ENCODE measurements around the gene TRIM29.

TRIM29 gene

DNA sequence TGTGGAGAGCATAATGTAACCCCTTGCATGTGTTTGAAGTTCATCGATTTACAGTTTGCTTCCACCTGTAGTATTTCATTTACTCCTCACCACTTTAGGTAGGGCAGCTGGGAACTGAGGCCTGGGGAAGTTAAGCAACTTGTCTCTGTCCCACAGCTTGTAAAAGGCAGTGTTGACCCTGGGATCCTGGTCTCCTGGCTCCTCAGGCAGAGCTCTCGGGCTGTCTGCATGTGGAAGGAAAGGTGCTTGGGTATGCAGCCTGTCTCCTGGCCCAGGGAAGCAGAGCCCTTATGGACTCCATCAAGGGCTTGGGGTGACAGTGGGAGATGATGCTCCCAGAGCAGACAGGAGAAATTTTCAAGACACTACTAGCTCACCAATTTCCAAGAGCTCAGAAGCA, 49.9 kb downstream of the TRIM29 start:
- H3K9ac ChIP-seq (ENCODE audit: low read depth in 1 of 2, low read length in 2 of 2), result no peak overlapping the region
- no peaks in the 10 kb centered on the region for H3K36me3 ChIP-seq (ENCODE audit: control insufficient read depth in 2 of 2, insufficient read depth in 2 of 2, low read length in 2 of 2)
- H3K4me1 ChIP-seq (ENCODE audit: control insufficient read depth in 2 of 2, insufficient read depth in 2 of 2, low read length in 2 of 2), result no peaks in the 10 kb centered on the region
- no peaks in the 10 kb centered on the region for H3K9me3 ChIP-seq (ENCODE audit: control insufficient read depth in 2 of 2, low read length in 2 of 2)
- H3K27me3 ChIP-seq (ENCODE audit: control insufficient read depth in 2 of 2, insufficient read depth in 2 of 2, low read length in 2 of 2), result peaks cover 0 to 3% of the 10 kb centered on the region in 2 donors
- no peak overlapping the region for H3K27ac ChIP-seq (ENCODE audit: low read depth in 2 of 2, low read length in 2 of 2)
- no peak overlapping the region for H3K4me3 ChIP-seq (ENCODE audit: low read length in 2 of 2)

DNA sequence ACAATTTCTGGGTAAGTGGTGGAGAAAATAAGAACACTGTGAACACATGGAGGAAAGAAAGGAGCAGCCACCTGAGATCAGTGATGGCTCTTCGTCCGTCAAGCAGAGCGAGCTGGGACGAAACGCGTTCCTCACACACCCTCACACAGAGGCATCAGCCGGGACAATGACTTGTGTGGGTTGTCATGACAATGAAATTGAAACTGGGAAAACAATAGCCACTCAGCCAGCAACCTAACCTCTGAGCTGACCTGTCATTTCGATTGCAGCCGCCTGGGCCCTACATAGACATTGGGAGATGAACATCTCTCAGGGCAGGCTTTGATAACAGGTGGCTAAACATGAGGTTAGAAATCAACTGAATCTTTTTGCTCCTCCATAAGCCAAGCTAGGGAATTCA, 51.3 kb downstream of the TRIM29 start:
- H3K9me3 ChIP-seq (ENCODE audit: control insufficient read depth in 2 of 2, low read length in 2 of 2), result no peaks in the 10 kb centered on the region
- no peak overlapping the region for H3K4me3 ChIP-seq (ENCODE audit: low read length in 2 of 2)
- H3K9ac ChIP-seq (ENCODE audit: low read depth in 1 of 2, low read length in 2 of 2), result no peak overlapping the region
- no peaks in the 10 kb centered on the region for H3K36me3 ChIP-seq (ENCODE audit: control insufficient read depth in 2 of 2, insufficient read depth in 2 of 2, low read length in 2 of 2)
- H3K4me1 ChIP-seq (ENCODE audit: control insufficient read depth in 2 of 2, insufficient read depth in 2 of 2, low read length in 2 of 2), result no peaks in the 10 kb centered on the region
- H3K27me3 ChIP-seq (ENCODE audit: control insufficient read depth in 2 of 2, insufficient read depth in 2 of 2, low read length in 2 of 2), result peaks cover 0 to 3% of the 10 kb centered on the region in 2 donors
- H3K27ac ChIP-seq (ENCODE audit: low read depth in 2 of 2, low read length in 2 of 2), result no peak overlapping the region

DNA sequence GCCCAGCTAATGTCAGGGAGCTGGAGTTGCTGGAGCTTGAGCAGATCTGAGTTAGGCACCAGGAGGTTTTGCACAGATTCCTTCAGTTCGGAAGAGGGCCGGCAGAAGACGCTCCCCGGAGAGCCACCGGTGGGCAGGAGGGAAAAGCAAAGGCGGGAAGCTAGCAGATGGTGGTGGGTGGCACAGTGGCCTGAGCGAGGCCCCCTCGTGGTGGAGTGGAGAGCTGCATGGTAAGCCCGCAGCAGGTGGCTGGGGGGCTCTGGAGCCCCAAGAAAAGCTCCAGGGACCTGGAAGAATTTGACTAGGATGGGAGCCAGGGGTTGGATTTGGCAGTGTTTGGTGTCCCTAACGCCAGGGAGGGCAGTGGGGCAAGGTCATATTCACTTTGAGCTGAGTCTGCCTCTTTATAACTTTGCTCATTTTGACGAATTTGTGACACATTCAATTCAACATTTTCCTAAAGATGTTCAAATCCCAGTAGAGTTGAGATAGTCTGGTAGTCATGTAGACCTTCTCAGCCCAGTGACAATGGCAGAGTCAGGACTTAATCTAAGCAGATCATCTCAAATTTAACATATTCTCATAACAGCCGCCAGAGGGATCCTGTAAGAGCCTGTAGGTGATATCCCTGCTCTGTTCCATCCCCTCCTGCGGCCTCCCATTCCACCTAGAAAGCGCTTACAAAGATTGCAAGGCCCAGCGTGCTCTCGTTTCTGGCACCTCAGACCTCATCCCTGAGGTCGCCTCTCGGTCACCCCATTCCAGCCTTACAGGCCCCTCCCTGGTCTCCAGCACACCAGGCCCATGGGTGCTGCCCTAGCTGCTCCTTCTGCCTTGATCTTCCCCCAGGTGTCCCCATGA, 57.9 kb downstream of the TRIM29 start:
- H3K9me3 ChIP-seq (ENCODE audit: control insufficient read depth in 2 of 2, low read length in 2 of 2), result no peaks in the 10 kb centered on the region
- H3K27me3 ChIP-seq (ENCODE audit: control insufficient read depth in 2 of 2, insufficient read depth in 2 of 2, low read length in 2 of 2), result peaks cover 2 to 3% of the 10 kb centered on the region in 2 donors
- no peak overlapping the region for H3K27ac ChIP-seq (ENCODE audit: low read depth in 2 of 2, low read length in 2 of 2)
- H3K9ac ChIP-seq (ENCODE audit: low read depth in 1 of 2, low read length in 2 of 2), result no peak overlapping the region
- no peaks in the 10 kb centered on the region for H3K36me3 ChIP-seq (ENCODE audit: control insufficient read depth in 2 of 2, insufficient read depth in 2 of 2, low read length in 2 of 2)
- no peaks in the 10 kb centered on the region for H3K4me1 ChIP-seq (ENCODE audit: control insufficient read depth in 2 of 2, insufficient read depth in 2 of 2, low read length in 2 of 2)
- no peak overlapping the region for H3K4me3 ChIP-seq (ENCODE audit: low read length in 2 of 2)

DNA sequence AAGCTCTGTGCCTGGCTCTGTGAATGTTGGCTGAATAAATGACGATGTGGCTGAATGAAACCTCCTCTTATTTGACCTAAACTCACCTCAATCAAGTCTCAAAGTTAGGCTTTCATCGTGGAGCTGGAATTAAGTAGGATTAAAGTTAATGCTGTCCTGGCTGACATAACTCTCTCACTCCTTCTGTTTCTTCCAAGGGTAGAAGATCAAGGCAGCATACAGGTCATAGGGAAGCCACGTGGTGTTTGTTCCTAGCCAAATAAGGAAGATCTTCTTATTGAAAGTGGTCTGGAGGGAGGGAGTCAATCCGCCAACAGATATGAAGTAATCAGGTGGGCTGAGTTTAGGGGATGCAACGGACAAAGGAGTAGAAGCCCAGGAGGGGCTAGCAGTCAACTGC, 59.5 kb downstream of the TRIM29 start:
- Histone ChIP-seq H3K36me3 (ENCODE audit: control insufficient read depth in 2 of 2, insufficient read depth in 2 of 2, low read length in 2 of 2) (no peaks in the 10 kb centered on the region), H3K9ac (ENCODE audit: low read depth in 1 of 2, low read length in 2 of 2) (no peak overlapping the region), H3K4me1 (ENCODE audit: control insufficient read depth in 2 of 2, insufficient read depth in 2 of 2, low read length in 2 of 2) (no peaks in the 10 kb centered on the region), H3K27ac (ENCODE audit: low read depth in 2 of 2, low read length in 2 of 2) (no peak overlapping the region), H3K9me3 (ENCODE audit: control insufficient read depth in 2 of 2, low read length in 2 of 2) (no peaks in the 10 kb centered on the region), H3K27me3 (ENCODE audit: control insufficient read depth in 2 of 2, insufficient read depth in 2 of 2, low read length in 2 of 2) (peaks cover 2 to 3% of the 10 kb centered on the region in 2 donors), H3K4me3 (ENCODE audit: low read length in 2 of 2) (no peak overlapping the region)

DNA sequence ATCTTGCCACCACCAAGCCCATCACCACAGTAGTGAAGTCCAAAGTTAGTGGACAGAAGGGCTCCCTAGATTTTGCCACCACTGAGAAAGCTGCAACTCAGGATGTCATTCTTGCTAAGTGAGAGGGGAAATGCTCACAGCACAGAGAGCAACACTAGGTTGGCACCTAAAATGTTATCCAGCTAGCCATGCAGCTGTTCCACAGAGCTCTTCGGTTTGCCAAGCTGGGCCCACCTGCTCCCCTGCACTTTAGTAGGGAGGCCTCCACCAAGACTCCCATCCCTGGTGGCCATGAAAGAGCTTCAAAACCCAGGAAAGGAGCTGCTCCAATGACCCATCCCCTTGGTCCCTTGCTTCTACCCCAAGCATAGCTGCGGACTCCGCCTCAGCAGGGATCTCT, 63.8 kb downstream of the TRIM29 start:
- H3K4me1 ChIP-seq (ENCODE audit: control insufficient read depth in 2 of 2, insufficient read depth in 2 of 2, low read length in 2 of 2), result no peaks in the 10 kb centered on the region

DNA sequence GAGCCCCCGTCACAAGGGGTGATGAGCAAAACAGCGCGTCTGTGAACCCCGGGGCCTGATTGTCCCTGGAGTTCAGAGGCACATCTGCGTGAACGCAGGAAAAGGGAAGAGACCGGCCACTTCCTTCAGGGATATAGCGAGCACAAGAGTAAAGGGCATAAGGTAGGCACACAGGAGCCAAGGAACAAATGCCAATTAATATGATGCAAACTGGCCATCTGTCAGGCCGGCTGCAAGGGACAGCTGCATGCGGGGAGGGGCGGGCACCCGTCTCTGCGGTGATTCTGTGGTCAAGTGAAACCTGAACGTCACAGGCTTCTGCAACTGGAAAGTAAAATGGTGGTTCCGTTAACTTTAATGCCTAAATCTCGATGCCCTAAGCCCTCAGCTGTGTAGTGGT, 64.7 kb downstream of the TRIM29 start:
- Histone ChIP-seq H3K9ac (ENCODE audit: low read depth in 1 of 2, low read length in 2 of 2) (no peak overlapping the region), H3K27me3 (ENCODE audit: control insufficient read depth in 2 of 2, insufficient read depth in 2 of 2, low read length in 2 of 2) (peaks cover 0 to 2% of the 10 kb centered on the region in 2 donors), H3K27ac (ENCODE audit: low read depth in 2 of 2, low read length in 2 of 2) (no peak overlapping the region), H3K9me3 (ENCODE audit: control insufficient read depth in 2 of 2, low read length in 2 of 2) (no peaks in the 10 kb centered on the region), H3K4me1 (ENCODE audit: control insufficient read depth in 2 of 2, insufficient read depth in 2 of 2, low read length in 2 of 2) (no peaks in the 10 kb centered on the region), H3K4me3 (ENCODE audit: low read length in 2 of 2) (no peak overlapping the region), H3K36me3 (ENCODE audit: control insufficient read depth in 2 of 2, insufficient read depth in 2 of 2, low read length in 2 of 2) (no peaks in the 10 kb centered on the region)

More for the DNA sequence above, 63.8 kb downstream of the TRIM29 start:
- Histone ChIP-seq H3K9me3 (ENCODE audit: control insufficient read depth in 2 of 2, low read length in 2 of 2) (no peaks in the 10 kb centered on the region), H3K36me3 (ENCODE audit: control insufficient read depth in 2 of 2, insufficient read depth in 2 of 2, low read length in 2 of 2) (no peaks in the 10 kb centered on the region), H3K9ac (ENCODE audit: low read depth in 1 of 2, low read length in 2 of 2) (no peak overlapping the region), H3K27me3 (ENCODE audit: control insufficient read depth in 2 of 2, insufficient read depth in 2 of 2, low read length in 2 of 2) (peaks cover 0 to 2% of the 10 kb centered on the region in 2 donors), H3K27ac (ENCODE audit: low read depth in 2 of 2, low read length in 2 of 2) (no peak overlapping the region), H3K4me3 (ENCODE audit: low read length in 2 of 2) (no peak overlapping the region)

DNA sequence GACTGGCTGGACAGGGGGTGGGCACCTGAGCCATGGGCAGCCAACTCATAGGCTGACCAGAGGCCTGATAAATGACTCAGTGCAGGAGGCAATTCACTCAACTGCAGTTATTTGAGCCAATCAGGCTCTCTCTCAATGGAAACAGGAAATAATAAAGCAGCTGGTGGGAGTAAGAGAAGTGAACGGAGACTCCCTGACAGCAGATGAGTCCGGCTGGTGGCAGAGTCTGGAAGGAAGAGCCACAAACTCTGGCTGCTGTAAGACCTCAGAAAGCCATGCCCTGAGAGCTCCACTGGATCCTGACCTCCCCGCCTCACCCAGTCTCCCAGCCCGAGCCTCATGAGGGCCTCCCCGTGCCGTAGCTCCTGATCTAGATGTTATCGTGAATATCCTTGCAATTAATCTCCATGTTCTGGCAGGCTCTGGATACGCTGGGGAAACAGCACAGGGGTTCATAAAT, 69.8 kb downstream of the TRIM29 start:
- no peak overlapping the region for H3K9ac ChIP-seq (ENCODE audit: low read depth in 1 of 2, low read length in 2 of 2)
- no peaks in the 10 kb centered on the region for H3K9me3 ChIP-seq (ENCODE audit: control insufficient read depth in 2 of 2, low read length in 2 of 2)
- no peak overlapping the region for H3K4me3 ChIP-seq (ENCODE audit: low read length in 2 of 2)
- H3K36me3 ChIP-seq (ENCODE audit: control insufficient read depth in 2 of 2, insufficient read depth in 2 of 2, low read length in 2 of 2), result no peaks in the 10 kb centered on the region
- peaks cover 0 to 4% of the 10 kb centered on the region in 2 donors for H3K27me3 ChIP-seq (ENCODE audit: control insufficient read depth in 2 of 2, insufficient read depth in 2 of 2, low read length in 2 of 2)
- no peaks in the 10 kb centered on the region for H3K4me1 ChIP-seq (ENCODE audit: control insufficient read depth in 2 of 2, insufficient read depth in 2 of 2, low read length in 2 of 2)
- no peak overlapping the region for H3K27ac ChIP-seq (ENCODE audit: low read depth in 2 of 2, low read length in 2 of 2)

DNA sequence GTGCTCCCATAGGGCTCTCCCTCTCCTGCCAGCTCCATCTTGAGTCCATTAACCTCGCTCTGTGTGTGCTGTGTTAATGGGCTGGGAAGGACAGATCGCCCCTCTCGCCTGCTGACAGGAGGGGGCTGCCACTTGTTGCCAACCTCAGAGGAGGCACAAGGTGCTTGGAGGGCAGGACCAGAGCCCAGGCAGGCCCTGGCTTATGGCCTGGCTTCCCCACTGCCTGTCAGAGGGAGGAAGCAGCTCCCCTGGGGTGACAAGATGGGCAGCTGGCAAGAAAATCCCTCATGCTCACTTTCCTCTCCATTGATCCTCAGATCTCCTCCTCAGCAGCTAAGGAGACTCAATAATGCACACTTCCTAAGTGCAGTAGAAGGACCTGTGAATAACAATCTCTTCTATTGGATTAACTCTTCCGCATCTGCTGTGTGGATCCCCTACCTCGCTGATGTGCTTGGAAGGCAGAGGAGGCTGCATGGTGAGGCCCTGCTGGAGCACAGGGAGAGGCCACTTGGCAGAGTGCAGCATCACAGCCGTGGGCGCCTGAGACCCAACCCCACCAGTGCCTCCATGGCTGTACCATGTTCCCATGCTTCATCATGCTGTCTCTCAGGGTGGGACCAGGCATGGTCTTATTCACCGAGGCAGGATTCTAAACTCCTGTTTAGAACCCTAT, 70.3 kb downstream of the TRIM29 start:
- Histone ChIP-seq H3K36me3 (ENCODE audit: control insufficient read depth in 2 of 2, insufficient read depth in 2 of 2, low read length in 2 of 2) (no peaks in the 10 kb centered on the region), H3K27me3 (ENCODE audit: control insufficient read depth in 2 of 2, insufficient read depth in 2 of 2, low read length in 2 of 2) (peaks cover 0 to 5% of the 10 kb centered on the region in 2 donors), H3K27ac (ENCODE audit: low read depth in 2 of 2, low read length in 2 of 2) (no peak overlapping the region), H3K9ac (ENCODE audit: low read depth in 1 of 2, low read length in 2 of 2) (no peak overlapping the region), H3K4me1 (ENCODE audit: control insufficient read depth in 2 of 2, insufficient read depth in 2 of 2, low read length in 2 of 2) (no peaks in the 10 kb centered on the region), H3K4me3 (ENCODE audit: low read length in 2 of 2) (no peak overlapping the region), H3K9me3 (ENCODE audit: control insufficient read depth in 2 of 2, low read length in 2 of 2) (no peaks in the 10 kb centered on the region)

DNA sequence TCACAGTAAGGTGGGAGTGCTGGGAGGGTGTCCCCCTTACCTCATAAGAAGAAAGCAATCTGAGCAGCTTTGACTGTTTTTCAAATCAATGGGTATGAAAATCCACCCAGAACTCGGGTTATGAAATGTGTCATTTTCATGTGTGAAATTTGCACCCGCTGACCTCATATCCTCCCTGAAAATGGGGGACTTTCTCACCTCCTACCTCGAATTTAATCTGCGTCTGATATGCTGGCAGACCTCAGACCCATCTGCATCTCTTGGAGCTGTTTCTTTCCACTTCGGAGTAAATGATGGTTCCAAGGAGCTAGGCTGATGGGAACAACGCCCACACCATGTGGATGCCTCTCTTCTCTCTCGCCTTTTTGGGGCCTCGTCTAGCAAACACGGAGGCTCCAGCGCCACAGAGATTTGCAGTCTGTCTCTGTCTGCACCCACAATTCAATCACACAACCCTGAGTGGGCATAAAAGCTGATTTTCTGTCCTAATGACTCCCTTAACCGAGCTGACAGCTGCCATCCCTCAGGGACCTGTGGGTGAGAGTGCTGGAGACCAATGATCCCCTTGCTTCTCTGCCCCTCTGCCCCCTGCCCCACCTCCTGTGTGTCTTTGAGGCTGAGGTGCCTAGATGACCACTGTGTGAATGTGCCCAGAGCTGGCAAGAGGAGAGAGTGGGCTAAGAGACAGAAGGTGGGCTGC, 71.0 kb downstream of the TRIM29 start:
- H3K36me3 ChIP-seq (ENCODE audit: control insufficient read depth in 2 of 2, insufficient read depth in 2 of 2, low read length in 2 of 2), result no peaks in the 10 kb centered on the region
- peaks cover 0 to 5% of the 10 kb centered on the region in 2 donors for H3K27me3 ChIP-seq (ENCODE audit: control insufficient read depth in 2 of 2, insufficient read depth in 2 of 2, low read length in 2 of 2)
- no peak overlapping the region for H3K27ac ChIP-seq (ENCODE audit: low read depth in 2 of 2, low read length in 2 of 2)
- no peak overlapping the region for H3K4me3 ChIP-seq (ENCODE audit: low read length in 2 of 2)
- H3K4me1 ChIP-seq (ENCODE audit: control insufficient read depth in 2 of 2, insufficient read depth in 2 of 2, low read length in 2 of 2), result no peaks in the 10 kb centered on the region
- no peak overlapping the region for H3K9ac ChIP-seq (ENCODE audit: low read depth in 1 of 2, low read length in 2 of 2)
- H3K9me3 ChIP-seq (ENCODE audit: control insufficient read depth in 2 of 2, low read length in 2 of 2), result no peaks in the 10 kb centered on the region

DNA sequence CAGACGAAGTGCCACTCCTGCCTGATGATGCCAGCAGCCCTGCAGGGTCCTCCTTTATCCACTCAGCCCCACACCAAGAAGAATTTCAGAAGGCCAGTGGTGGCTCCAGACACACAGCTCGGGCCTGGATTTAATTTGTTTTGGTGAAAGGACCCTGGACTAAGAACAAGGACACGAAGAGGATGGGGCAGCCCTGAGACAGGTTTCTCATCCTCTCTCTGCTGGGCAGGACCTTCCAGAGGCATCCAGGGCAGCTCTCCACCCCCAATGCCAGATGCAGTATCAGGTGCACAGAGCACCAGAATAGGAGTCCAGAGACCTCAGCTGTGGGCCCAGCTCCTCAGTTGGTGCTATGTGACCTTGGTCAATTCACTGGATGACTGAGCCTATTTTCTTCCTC, 72.0 kb downstream of the TRIM29 start:
- Histone ChIP-seq H3K9ac (ENCODE audit: low read depth in 1 of 2, low read length in 2 of 2) (no peak overlapping the region), H3K4me1 (ENCODE audit: control insufficient read depth in 2 of 2, insufficient read depth in 2 of 2, low read length in 2 of 2) (no peaks in the 10 kb centered on the region), H3K36me3 (ENCODE audit: control insufficient read depth in 2 of 2, insufficient read depth in 2 of 2, low read length in 2 of 2) (no peaks in the 10 kb centered on the region), H3K27me3 (ENCODE audit: control insufficient read depth in 2 of 2, insufficient read depth in 2 of 2, low read length in 2 of 2) (peaks cover 0 to 5% of the 10 kb centered on the region in 2 donors), H3K4me3 (ENCODE audit: low read length in 2 of 2) (no peak overlapping the region), H3K9me3 (ENCODE audit: control insufficient read depth in 2 of 2, low read length in 2 of 2) (no peaks in the 10 kb centered on the region), H3K27ac (ENCODE audit: low read depth in 2 of 2, low read length in 2 of 2) (no peak overlapping the region)

Measured in mucosa of rectum (tissue), 2 donors.